Activated CD4-positive, CD25-positive, alpha-beta regulatory T cell treated with anti-CD3 and anti-CD28 coated beads, Interleukin-2, amount 50 U/mL, for 72 hours (primary cell): ENCODE measurements around the gene TAB2.
"Not testable (repeated sequence)": the region's sequence is repeated elsewhere in the genome, so short reads cannot be mapped to it uniquely, and the experiment has no call there.

ENCODE experiments used
- DNase-seq: peaks from one replicate; pipeline ENCODE4 v3.0.0; 2021

Gene TAB2

DNA sequence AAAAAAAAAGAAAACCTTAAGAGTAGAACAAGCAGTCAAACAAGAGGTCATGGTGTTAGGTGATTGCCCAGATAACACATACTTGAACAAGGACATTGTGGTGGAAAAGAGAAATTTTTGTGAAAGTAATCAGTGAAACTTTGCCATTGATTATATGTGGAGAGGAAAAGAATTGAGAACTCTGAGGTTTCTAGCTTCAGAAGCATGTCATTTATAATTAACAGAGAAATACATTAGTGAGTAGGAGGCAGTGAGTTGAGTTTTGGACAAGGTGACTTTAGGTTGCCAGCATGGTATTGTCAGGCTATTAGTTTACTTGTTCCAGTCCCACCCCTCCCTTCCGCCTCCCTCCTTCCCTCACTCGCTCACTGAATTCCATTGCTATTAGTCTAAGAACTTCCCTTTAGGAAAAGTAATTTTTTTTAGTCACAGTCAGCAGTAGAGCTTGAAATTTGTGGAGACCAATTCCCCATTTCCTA lies 17.2 kb downstream of the TAB2 start:
- no peak for DNase-seq

DNA sequence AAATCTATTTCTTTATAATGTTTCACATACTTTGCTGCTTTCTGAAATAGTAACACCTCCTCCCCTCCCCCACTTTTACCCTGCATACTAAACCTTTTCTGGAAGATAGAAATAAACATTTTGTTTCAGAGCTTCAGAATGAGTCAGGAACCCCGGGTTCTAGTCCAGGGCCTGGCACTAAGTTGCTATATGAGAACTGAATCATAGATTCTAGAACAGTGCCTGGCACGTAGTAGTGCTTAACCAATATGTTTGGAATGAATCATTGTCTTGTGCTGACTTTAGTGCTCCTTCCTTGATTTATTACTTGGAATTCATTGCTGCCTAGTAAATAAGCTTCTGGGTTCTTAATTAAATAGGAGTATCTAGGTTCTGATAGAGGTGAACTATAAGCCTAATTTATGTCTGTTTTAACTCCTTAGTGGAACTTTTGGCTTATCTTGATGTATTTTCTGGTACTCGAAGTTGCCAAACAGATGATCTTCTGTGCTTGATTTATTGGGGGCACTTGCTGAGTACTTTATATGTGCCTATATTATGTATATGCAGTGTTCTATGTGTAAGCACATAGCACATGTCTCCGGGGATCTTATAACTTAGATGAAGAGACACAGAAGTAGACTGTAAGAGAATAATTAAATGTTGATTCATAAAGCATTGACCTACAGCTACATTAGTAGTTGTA lies 18.6 kb downstream of the TAB2 start:
- no peak for DNase-seq

DNA sequence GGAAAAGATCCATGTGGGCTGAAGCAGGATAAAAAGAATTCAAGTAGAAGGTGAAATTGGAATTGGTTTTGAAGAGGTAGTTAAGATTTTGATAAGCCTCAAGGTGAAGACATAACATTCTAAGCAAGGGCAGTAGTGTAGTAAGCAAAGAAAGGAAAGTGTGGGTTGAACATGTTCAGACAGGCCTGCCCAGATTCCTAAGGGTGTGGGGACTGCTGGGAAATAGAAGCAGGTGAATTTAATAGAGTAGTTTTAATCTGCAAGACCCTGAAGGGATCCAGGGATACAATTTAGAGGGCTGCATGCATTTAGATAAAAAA lies 19.1 kb downstream of the TAB2 start:
- DNase-seq = no peak

DNA sequence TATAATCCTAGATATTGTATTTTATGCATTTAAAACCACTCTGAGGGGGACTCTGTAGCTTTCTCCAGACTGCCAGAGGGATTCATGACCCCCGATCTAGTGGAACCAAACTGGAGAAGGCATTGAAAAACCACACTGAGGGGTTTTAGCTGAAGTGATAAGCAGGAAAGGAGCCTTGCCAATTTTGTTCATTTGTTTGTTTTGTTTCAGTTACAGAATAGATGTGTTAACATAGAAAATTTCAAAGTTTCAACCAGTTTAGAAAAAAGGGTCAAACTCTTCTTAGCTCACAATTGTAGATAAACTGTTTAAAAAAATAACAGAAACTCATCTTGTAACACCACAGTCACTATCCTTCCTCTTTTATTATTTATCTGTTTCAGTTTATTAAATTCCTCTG lies 19.8 kb downstream of the TAB2 start:
- no peak for DNase-seq

DNA sequence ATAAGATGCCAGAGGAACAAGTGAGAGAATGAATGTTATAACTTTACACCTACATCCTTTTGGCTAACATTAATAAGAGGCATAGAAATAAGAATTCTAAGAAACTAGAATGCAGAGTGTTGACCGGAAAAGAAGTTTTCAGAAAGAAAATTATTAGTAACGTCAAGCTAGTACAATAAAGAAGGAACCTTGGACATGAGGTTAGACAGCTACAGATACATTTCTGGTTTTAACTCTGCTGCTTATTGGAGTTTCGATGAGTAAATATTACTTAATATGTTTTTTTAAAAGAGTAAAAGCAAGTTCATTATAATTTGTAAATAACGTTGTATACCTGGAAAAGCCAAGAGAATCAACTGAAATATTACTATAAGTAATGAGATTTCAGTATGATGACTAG lies 22.7 kb downstream of the TAB2 start:
- no peak for DNase-seq

DNA sequence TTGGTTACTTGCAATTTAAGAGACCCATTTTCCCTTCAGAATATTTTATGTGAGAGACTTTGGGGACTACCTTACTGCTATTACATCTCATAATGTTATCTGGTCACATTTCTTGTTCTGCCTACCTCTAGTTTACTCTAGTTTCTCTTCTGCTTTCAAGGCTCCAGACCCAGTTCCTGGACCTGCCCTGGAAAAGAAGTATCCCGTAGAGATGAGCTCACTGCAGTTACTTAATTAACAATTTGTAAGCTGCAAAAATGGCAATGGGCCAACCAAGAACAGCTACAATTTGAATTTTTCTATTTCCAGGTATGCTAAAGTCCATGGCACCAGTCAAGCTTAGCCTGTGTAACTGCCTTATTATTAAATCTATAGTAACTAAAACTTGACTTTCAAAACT lies 25.0 kb downstream of the TAB2 start:
- no peak for DNase-seq

DNA sequence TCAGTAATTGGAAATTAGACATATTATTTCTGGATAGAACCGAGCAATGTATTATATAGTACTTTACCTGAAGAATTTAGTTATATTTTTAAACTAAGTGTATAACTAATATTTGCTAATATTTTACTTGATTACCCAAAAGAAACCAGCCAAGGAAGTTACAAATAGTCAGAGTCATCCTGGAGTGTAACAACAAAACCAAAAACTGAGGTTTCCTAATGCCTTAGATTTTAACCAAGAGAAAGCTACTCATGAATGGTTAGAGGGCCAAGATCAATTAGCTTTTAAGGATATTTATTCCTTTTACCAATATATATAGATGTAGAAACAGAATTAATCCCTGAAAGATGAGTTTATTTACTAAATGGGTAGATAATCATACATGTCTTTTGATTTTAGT lies 26.0 kb downstream of the TAB2 start:
- DNase-seq = no peak

DNA sequence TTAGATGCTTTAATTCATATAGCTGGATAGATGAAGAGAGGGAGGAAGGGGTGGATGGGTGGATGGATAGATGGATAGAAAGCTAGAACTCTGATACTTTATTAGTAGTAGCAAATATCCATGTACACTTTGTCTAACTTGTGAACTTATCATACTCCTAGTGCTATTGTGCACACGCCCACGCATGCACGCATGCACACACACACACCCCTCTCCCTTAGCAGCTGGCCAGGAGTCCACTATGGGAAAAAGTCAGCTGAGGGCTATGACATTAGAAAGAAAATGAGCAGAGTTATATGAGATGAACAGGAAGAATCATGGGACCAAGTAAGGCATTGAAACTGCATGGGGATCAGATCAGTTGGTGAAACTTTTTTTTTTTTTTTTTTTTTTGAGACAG lies 28.6 kb downstream of the TAB2 start:
- DNase-seq = no peak

DNA sequence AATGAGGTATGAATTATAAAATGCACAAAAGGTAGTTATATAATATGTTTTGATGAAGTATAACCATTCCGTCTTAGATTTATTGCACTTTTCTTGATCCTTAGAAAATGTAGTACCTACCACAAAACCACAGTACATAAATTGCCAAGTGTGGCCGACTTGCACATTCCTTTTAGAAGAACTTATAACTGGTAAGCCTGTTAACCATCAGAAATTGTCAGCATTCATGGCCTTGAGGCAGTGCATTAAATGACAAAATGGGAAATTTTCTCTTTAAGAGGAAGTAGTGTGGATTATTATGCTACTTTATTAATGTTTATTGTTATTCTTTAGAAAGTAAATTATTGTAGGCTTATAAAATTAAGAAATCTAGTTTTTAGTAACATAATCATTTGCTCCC lies 29.6 kb downstream of the TAB2 start:
- no peak for DNase-seq

DNA sequence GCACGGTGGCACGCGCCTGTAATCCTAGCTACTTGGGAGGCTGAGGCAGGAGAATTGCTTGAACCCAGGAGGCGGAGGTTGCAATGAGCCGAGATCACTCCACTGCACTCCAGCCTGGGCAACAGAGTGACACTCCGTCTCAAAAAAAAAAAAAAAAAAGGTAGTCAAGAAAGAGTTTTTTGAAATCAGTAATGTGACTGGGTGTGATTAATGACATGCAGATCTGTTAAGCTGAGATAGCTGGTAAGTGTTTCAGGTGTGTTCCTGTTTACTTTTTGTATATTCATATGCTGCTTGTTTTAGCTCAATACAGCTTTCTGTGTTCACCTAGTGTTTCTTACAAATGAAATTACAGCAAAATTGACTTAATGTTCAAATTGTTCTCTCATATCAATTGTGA lies 31.8 kb downstream of the TAB2 start:
- DNase-seq = not testable (repeated sequence)

DNA sequence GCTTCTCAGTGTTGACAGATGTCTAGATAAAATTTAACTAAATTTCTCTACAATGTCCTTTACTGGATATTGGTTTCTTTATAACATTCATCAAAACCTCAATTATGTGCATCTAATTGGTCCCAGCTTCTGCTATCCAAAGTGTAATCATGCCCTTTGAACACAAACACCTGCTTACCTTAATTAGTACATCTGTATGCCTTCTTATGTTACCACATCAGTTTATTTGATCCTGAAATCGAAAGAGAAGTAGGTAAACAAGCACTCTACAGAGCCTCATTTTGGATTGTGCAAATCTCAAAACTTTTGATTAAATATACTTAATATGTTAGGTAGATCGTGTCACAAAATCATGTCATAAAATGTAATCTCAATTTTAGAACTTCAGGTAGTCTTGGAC lies 36.5 kb downstream of the TAB2 start:
- DNase-seq = no peak

DNA sequence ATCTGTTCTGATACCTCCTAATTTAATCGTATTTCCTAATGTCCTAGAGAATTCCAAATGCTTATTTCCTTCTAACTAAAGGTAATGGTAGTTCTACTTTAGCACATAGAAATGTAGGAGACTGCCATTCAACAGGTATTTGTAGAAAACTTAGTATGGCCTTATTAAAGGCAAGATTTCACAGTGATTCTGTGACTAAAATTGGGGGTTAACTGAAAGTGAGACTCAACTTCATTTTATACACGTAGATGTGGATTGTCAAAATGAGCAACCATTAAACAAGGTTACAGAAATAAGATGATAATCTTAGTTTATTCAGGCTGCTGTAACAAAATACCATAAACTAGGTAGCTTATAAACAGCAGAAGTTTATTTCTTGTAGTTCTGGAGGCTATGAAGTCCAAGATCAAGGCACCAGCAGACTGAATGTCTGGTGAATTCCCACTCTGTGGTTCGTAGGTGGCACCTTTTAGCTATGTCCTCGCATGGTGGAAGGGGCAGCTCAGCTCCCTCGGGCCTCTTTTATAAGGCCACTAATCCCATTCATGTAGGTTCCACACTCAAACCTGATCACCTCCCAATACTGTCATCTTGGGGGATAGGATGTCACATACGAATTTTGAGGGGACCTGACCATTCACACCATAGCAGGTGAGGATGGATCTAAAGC lies 38.7 kb downstream of the TAB2 start:
- DNase-seq = no peak

DNA sequence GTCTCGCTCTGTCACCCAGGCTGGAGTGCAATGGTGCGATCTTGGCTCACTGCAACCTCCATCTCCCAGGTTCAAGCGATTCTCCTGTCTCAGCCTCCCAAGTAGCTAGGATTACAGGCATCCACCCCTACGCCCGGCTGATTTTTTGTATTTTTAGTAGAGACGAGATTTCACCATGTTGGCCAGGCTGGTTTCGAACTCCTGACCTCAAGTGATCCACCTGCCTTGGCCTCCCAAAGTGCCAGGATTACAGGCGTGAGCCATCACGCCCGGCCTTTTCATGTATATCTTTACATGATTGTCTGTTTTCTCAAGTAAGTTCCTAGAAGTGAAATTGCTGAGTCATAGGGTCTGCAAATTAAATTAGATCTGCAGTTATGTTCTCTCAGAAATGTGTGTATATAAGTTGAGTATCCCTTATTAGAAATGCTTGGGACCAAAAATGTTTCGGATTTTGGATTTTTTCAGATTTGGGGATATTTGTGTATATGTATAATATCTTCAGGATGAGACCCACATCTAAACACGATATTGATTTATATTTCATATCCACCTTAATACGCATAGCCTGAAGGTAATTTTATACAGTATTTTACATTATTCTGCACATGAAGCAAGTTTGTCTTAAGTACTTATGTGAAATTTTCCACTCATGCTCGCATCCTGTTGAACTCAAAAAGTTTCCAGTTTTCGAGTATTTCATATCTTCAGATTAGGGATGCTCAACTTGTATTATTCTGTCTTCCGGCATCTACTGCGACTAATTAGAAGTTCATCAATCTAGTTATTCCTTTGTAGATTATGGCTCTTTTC lies 40.4 kb downstream of the TAB2 start:
- DNase-seq = no peak

DNA sequence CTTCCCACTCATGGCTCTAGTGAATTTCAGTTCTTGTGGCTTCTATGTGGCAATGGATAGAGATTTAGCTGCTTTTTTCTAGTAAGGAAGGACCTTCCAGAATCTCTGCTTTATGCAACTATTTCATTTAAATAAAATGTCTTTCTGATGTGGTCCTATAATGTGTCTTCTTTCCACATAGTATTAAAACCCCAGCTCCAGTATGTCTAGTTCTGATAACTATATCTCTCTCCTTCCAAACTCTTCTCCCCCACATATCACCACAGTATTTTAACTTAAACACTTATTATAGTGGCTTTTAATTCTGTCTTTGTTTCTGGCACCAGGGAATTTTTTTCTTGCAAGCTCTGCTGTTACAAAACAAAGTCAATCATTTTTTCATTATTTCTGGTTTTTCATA lies 41.9 kb downstream of the TAB2 start:
- no peak for DNase-seq

DNA sequence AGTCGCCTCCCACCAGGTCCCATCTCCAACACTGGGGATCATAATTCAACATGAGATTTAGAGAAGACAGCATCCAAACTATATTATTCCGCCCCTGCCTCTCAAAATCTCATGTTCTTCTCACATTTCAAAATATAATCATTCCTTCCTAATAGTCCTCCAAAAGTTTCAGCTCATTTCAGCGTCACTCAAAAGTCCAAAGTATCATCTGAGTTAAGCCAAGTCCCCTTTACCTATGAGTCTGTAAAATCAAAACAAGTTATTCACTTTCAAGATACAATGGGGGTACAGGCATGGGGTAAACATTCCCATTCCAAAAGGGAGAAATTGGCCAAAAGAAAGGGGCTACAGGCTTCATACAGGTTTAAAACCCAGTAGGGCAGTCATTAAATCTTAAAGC lies 43.0 kb downstream of the TAB2 start:
- no peak for DNase-seq

DNA sequence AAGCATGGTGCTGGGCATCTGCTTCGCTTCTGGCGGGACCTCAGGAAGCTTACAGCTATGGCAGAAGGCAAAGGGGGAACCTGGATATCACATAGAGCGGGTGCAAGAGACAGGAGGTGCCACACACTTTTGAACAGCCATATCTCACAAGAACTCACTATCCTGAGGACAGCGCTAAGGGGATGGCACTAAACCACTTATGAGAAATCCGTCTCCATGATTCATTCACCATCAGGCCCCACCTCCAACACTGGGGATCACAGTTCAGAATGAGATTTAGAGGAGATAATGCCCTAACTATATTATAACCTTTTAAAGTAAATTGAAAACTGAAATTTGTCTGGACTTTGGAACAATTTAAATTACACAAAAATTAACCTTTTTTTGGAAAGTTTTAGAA lies 44.8 kb downstream of the TAB2 start:
- no peak for DNase-seq

DNA sequence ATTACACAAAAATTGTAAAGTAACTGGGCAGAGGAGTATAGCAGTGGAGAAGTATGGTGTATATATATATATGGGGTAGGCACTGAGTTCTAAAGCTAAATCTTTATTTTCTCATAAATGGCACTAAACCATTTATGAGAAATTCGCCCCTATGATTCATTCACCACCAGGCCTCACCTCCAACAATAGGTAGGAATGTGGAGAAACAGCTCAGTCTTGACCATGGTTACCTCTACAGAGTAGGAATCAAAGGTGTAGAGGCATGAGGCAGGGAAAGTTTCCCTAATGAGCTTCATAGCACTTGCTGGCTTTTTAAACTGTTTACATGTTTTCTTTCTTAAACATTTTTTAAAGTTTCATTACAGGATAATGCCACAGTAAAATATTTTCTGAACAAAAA lies 45.6 kb downstream of the TAB2 start:
- no peak for DNase-seq

DNA sequence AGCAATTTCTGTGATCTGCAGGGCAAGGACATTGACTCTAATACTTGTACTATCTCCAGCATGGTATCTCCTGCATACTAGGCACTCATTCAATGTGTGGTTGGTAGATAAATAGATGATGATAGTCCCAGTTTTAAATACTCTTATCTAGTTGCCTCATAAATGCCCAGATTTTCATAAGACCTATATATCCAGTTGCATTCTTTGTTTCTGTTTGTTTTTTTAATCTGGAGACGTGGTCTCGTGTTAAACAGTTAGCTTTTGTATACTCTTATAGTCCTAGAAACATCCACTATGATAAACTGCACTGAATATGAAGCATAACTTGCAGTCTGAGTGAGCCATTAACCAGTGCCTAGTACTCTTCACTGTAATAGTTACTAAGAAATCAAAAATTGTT lies 47.0 kb downstream of the TAB2 start:
- no peak for DNase-seq

DNA sequence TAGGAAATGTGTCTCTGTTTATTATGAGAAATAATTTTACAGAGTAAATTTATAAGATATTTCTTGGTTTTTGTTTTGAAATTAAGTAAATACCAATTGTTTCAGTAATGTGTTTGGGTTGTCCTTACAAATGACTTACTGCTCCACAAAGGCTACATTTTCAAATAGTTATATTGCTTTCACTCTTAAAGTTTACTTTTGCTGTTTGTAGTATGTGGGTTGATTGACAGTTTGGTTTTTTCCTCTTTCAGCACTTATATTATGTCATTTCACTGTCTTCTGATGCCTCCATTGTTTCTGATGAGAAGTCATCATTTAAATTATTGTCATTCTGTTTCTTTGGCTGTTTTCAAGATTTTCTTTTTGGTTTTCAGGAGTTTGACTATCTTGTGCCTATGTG lies 47.7 kb downstream of the TAB2 start:
- DNase-seq = no peak

DNA sequence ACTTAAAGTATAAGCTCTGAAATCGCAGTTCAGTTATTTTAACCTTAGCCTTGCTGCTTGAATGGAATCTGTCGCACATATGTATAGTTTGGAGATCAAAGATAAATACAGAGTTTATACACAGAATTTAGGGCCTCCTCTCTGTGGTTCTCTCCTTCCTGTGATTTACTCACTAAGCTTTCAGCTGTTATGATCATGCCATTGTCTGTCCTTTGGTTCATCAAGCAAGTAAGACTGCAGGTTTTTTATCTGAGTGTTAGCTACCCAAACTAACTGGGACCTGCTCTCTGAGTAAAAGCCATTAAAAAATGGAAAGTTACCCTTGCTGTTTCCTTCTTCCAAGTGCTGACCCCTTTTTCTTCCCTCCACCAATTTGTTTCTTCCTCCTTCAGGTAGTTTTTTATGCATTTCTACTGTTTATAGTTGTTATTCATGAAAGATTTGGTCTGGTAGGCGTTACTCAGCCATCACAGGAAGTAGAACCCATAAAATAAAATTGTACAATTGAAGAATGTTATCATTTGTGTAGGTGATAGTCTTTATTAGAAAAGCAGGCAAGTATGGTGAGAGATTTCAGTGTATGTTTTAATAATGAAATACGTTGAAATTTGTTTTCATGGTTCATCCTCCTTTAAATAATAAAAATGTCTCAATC lies 48.9 kb downstream of the TAB2 start:
- DNase-seq = no peak

DNA sequence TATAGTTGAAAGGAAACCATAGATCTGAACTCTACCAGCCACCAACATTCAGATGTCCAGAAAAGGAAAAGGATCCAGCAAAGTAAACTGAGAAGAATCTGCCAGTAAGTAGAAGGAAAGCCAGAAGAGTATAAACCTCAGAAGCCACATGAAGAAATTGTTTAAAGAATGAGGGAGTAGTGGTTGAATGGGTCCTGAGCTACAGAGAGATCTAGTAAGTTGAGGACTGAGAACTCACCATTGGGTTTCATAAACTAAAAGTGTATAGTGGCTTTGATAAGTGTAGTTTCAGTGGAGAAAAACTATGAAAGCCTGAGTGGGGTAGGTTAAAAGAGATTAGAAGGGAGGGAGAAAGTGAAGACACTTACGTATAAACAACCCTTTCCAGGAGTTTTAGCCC lies 50.6 kb downstream of the TAB2 start:
- DNase-seq = no peak

DNA sequence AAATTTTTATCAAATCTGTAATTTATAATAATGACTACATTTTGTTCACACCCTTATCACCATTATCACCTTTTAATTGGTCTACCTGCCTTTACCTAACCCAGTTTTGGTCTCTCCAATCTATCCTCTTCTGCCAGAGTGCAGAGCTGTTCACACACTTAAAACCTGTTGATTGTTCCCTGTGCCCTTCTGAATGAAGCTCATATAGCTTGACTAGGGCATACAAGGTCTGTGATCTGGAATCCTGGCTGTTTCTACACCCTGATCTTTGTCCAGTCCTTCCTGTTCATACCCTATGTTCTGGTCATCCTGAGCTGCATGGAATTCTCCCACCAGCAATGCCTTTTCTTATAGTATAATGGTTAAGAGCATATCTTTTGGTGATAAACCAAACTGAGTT lies 53.6 kb downstream of the TAB2 start:
- no peak for DNase-seq

DNA sequence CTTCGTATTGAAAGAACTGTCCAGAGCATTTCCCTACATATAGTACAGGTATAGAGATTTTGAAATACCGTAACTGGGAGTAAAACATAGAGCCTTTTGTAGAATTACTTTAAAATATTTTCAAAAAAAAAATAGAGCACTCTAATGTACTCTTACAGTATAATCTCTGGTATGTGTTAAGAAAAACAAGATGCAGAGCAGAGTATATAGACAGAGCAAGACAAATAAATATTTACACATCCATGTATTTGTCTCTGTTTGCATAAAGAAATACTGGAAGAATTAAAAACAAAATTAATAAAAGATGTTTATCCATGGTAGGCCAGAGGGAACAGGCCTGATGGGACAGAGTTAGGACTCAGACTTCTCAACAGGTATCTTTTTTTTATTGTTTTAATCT lies 54.5 kb downstream of the TAB2 start:
- no peak for DNase-seq

DNA sequence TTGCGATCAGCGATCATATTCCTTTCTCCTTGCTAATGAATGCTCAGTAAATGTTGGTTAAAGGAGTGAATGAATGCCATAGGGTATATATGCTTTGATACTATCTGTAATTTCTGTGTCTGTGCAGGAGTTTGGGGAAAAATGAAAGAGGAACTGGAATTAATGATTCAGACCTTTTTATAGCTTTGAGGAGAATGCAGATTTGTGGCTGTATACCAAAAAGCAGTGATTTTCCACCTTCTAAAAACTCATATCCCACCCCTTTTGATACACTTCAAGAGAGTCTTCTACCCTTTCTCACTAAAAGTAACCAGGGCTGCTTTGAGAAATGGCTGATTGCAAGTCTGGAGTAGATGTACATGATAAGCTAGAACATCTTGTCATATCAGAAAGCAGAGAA lies 56.0 kb downstream of the TAB2 start:
- DNase-seq = no peak
